ENCODE measurements around the gene PTPRG.

DNA sequence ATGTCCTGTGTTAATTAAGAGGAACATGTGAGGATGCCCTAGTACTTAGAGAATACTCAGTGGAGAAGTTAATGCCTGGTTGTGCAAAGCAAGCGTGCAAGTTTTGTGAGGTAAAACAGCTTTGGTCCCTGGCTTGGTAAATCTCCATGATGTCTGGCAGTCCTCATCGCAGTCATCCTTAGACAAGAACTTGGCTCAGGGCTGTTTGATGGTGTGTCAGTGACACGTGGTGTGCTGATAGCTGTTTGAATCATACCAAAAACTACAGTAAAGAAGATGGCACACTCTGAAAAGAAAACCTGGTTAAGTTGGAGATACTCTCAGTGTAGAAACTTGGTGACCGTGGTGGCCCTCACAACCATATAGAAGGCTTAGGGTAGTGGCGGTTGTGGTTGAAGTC is 450.3 kb downstream of the PTPRG start:
- TF ChIP-seq, protein P1, sequence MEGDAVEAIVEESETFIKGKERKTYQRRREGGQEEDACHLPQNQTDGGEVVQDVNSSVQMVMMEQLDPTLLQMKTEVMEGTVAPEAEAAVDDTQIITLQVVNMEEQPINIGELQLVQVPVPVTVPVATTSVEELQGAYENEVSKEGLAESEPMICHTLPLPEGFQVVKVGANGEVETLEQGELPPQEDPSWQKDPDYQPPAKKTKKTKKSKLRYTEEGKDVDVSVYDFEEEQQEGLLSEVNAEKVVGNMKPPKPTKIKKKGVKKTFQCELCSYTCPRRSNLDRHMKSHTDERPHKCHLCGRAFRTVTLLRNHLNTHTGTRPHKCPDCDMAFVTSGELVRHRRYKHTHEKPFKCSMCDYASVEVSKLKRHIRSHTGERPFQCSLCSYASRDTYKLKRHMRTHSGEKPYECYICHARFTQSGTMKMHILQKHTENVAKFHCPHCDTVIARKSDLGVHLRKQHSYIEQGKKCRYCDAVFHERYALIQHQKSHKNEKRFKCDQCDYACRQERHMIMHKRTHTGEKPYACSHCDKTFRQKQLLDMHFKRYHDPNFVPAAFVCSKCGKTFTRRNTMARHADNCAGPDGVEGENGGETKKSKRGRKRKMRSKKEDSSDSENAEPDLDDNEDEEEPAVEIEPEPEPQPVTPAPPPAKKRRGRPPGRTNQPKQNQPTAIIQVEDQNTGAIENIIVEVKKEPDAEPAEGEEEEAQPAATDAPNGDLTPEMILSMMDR (IDR thresholded peaks at IDR 0.05) = no peak
- TF ChIP-seq EP300 (IDR thresholded peaks at IDR 0.05) (no peak), POLR2AphosphoS5 (IDR thresholded peaks at IDR 0.05) (no peak), POLR2A (IDR thresholded peaks at IDR 0.05) (no peak)

All from suprapubic skin (tissue), 4 donors.